GM18520 (cell line): ENCODE data around the gene YTHDF2.
"Not testable (repeated sequence)": the region's sequence is repeated elsewhere in the genome, so short reads cannot be mapped to it uniquely, and the experiment has no call there.

Experiments
- ATAC-seq: cut with Tn5 transposase; IDR thresholded peaks from one replicate; pipeline ENCODE4 v1.9.1; 2021; ENCODE audit not compliant: unreplicated experiment

YTHDF2 gene

DNA sequence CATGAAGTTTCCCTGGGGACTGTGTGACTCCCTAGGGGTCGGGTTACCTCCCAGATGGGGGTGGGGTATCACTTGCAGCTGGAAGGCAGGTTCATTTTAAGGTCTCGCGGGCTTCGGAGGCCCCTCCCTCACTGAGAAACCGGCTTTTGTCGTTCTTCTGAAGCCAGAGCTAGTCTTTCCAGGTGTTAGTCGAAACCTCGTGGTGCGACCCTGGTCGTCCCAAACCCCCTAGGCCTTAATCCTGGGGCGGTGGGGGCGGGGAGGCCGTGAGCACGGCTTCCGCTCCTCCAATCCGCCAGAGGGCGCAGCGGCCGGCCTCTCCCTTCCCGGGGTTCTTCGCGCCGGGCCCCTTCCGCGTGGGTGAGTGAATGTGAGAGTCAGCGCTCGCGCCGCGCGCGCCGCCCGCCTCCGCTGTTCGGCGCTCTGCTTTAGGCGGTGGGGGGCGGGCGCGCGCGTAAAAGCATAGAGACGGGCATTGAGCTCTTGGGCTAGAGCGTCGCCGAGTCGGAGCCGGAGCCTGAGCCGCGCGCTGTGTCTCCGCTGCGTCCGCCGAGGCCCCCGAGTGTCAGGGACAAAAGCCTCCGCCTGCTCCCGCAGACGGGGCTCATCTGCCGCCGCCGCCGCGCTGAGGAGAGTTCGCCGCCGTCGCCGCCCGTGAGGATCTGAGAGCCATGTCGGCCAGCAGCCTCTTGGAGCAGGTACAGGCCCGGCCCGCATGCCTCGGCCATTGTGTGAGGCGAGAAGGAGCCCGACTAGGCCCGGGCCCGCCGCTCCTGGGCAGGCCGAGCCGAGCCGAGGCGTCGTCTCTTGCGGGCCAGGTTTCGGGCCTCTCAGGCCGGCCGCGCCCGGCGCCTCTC, at the start of gene YTHDF2:
Gene YTHDF2, plus strand, starts transcription at position 491 of the 857 bp plus-strand sequence. Its CDS starts 181 bp downstream, at position 672.
- peak; percentile 90 for ATAC-seq

DNA sequence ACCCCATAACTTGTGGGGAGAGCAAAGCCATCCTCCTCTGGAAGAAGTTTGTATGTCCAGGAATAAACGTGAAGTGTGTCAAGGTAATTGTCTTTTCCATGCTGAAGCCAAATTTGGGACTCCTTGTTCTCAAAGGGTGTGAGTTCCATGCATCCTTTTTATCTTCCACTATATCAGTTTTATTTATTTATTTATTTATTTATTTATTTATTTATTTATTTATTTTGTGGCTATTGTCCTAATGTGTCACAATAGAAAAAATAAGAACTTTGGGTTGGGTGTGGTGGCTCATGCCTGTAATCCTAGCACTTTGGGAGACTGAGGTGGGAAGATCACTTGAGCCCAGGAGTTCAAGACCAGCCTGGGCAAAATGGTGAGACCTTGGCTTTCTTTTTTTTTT, 45.1 kb upstream of the YTHDF2 start:
- ATAC-seq = not testable (repeated sequence)

DNA sequence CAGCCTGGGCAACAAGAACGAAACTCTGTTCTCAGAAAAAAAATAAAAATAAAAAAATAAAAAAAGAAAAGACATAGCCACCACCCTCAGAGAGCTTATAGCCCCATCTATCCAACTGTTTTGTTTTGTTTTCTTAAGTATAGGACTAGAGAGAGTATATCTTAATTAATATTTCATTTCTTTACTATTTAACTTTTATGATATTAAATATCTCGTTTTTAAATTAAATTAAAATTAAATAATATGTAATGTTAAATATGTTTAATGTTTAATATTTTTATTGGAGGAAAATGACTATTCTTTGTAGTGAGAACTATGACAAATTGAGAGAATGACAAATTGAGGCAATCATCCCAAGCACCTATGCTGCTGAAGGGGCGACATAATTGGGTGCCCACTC, 33.1 kb upstream of the YTHDF2 start:
- no peak for ATAC-seq

DNA sequence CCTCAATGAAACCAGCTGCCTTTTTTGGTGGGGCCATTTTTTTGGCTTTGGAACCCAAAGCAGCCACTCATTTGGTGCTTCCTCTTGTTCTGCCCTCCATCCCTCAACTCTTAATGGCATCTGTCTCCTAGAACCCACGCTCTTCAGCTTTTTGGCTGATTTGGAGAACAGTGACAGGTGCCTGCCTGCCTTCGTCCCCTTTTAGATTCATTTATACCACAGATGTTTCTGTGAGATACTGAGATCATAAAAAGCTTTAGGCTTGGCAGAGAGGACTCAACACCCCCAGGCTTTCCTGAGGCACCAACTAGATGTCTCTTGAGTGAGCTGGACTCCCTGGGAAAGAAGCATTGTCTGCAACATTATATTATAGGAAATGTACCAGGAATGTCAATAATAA, 20.4 kb upstream of the YTHDF2 start:
- no peak for ATAC-seq

DNA sequence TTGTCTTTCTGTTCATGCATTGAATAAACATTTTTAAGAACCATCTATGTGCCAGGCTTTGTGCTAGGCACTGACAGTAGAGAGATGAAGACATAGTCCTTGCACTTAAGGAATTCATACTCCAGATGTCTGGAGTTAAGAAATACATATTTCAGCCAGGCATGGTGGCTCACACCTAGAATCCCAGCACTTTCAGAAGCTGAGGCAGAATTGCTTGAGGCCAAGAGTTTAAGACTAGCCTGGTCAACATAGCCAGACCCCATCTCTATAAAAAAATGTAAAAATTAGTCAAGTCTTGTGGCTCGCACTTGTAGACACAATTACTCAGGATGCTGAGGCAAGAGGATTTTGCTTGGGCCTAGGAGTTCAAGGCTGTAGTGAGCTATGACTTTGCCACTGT, 18.6 kb upstream of the YTHDF2 start:
- ATAC-seq = no peak

DNA sequence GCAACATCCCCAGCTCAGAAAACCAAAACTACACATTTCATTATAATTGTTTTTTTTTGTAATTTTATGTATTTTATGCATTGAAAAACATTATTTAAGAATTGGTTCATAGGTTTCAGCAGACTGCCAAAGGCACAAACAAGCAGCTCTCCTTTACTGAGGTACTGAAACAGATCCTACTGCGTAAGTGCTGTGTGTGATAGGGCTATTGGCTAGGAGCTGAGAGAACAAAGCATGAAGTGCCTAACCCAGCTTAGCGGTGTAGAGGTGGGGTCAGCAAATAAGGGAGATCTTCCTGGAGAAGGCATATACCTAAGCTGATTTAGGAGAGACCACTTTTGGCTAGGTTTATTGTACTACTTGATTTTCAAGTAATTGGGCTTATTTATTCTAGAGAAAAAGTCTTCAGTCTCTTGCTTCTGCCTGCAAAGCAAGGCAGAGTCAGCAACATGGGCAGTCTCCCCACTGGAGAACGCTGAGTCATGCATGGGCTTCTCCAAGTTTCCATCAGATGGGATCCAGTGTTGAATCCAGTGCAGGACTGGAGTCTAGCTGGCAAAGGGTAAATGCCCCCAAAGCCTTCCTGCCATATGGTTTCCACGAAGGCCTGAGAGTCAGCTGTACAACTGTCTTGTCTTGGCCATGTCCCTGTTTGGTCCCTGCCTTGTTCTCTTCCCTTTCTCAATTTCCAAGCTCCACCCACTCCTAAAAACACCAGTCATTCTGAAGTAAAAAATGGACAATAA, 18.0 kb upstream of the YTHDF2 start:
- ATAC-seq = no peak

DNA sequence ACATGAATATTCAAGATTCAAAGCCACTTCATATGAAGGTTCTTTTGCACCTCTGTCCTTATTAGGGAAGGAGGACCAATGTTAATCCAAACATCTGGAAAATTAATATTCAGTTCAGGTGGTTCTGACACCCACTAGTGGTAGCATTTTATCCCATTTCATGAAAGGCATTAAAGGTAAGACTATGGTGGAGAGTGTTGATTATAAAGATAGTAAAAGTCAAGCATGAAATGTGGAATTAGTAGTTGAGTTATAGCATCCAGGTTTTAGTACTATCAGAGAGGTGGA, 17.5 kb upstream of the YTHDF2 start:
- no peak for ATAC-seq

DNA sequence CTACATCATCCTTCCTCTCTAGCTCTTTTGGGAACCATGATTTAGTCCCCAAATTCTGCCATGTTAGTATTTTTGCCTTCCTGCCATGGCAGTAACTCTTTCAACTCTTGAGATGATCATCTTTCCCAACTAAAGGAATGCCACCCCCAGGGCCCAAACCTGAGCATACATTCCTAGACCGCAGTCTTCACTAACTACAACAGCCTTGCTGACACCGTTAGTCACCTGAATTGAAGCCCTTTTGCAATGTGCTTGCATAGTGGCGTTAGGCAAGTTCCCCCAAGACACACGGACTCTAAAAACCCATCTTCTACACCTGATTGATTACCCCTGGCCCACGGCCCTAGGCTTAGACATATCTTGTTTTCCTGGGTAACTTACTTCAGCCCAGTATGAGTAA, 16.4 kb upstream of the YTHDF2 start:
- ATAC-seq = no peak

DNA sequence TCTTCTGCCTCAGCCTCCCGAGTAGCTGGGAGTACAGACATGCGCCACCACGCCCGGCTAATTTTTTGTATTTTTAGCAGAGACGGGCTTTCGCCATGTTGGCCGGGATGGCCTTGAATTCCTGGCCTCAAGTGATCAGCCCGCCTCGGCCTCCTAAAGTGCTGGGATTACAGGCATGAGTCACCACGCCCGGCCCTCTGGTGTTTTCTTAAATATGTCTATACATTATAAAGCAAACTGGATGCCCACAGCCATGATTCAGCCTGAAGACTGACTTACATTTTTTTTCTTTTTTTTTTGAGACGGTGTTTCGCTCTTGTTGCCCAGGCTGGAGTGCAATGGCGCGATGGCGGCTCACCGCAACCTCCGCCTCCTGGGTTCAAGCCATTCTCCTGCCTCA, 14.8 kb upstream of the YTHDF2 start:
- ATAC-seq = not testable (repeated sequence)

DNA sequence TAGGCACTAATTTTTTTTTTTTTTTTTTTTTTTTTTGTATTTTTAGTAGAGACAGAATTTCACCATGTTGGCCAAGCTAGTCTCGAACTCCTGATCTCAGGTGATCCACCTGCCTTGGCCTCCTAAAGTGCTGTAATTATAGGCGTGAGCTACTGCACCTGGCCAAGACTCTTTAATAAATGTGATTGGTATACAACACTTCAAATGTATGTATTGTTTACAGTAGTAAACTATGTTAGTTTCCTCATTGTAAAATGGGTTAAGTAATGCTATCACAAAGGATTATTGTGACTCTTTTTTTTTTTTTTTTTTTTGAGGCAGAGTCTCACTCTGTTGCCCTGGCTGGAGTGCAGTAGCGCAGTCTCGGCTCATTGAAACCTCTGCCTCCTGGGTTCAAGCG, 11.4 kb upstream of the YTHDF2 start:
- not testable (repeated sequence) for ATAC-seq

DNA sequence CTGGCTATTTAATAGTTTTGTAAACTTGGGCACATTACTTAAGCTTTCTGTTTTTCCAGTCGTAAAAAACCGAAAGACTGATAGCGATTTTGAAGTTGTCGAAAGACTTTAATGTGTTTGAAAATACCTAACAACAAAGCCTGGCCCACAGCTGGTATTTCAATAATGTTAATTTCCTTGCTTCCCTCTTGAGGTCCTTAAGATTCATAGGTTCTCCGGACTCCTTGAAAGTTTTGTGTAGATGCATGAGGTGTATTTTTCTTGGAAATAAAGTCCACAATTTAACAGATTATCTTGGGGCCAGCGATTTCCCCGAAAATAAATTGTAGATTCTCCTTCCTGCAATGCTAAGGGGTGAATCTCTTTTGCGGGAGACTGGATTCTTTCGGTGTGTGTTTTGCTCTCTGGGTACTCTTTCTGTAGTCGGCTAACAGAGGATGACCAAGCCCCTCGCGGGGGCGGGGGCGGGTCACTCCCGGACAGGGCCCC, 735 bp upstream of the YTHDF2 start:
- no peak for ATAC-seq

DNA sequence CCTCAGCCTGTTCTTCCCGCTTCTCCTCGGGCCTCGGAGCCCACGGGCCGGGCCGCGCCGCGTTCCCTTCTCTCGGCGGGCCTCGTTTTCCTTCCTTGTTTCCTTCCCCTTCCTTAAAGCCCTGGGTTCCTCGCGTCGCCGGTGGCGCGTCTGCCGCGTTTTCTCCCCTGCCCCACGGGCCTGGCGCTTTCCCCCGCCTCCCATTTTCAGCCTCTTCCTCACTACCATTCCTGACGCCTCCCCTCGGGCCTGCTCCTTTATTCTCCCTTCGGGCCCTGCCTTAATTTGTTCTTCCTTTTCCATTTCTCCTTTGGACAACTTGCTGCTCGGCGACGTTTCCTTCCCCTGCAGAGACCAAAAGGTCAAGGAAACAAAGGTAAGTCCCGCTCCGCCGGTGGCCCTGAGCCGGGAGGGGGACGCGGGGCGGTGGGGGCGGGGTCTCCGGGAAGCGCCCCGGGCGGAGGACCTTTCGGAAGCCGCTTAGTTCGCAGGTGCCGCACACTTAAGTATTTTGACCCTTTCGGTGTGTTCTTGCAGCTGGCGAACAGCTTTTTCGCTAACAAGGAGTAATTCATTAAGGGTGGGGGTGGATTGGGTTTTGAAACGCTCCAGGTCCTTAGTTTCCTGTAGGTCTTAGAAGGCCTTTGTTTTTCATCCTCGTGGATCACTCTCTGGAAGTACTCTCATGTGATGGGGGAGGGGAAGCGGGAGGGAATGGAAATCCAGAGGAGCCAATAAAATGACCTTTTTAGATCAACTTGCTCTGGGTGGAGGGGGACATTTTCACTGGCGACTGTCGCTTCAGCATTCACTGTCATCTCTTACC, 780 bp downstream of the YTHDF2 start:
- no peak for ATAC-seq

DNA sequence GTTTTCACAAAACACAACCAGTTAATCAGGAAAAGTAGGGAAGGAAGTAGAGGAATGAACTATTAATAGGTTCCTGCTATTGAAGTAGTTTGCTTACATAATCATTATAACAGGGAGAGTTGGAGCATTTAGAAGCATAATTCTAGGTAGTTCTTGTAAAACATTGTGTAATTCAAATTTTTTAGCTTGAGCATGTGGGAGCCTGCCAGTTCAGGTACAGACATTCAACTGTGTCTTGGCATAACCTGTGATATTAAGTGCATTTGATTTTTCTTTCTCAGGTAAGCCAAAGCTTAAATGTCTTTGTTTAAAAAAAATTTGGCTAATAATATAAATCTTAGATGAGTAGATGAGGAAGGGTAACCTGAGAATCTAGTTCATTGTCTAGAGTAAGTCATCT, 3.4 kb downstream of the YTHDF2 start:
- ATAC-seq = no peak

DNA sequence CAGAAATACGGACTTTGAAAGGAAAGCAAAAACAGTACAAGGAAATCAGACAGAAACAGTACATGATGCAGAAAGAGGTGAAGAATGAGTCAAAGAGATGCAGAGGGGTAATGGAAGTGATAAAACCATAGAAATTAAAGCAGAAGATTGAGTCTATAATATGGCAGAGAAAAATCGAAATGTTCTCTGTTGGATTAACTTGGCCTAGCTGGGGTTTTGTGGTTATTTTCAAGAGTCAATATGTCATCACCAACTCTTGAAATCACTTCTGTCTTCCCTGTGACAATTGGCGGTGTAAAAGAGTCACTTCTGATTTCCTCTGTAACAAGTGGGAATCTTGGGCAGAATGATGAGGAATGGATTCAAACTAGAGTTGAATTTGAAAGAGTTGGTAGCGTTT, 7.4 kb downstream of the YTHDF2 start:
- no peak for ATAC-seq

DNA sequence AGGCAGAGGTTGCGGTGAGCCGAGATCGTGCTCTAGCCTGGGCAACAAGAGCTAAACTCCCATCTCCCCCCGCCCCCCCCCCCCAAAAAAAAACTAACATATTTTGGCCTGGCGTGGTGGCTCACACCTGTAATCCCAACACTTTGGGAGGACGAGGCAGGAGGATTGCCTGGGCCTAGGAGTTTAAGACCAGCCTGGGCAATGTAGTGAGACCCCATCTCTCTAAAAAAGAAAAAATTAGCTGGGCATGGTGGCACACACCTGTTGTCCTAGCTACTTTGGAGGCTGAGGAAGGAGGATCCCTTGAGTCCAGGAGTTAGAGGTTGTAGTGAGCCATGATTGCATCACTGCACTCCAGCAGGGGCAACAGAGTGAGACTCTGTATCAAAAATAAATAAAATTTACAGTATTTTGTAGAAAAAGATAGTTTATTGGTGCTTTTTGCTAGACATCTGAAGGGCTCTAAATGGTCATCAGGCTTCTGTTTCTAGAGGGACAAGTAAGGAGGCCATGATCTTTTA, 9.0 kb downstream of the YTHDF2 start:
- ATAC-seq = no peak

DNA sequence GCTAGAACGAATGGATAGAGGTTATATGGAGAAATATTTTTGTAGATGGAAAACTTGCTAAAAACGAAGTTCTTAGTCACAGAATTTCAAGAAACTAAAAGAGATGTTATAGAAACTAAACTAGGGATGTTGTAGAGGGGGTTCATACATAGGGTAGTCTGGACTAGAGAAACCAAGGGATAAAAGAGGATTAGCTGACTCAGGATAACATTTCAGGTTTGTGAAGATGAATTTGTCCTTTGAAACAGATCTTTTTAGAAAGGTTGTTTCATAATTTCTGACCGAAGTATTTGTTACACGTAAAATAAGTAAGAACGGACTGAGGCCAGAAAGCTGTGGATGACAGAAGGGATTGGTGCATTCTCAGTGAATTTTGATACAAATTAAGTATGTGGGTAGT, 13.6 kb downstream of the YTHDF2 start:
- no peak for ATAC-seq

DNA sequence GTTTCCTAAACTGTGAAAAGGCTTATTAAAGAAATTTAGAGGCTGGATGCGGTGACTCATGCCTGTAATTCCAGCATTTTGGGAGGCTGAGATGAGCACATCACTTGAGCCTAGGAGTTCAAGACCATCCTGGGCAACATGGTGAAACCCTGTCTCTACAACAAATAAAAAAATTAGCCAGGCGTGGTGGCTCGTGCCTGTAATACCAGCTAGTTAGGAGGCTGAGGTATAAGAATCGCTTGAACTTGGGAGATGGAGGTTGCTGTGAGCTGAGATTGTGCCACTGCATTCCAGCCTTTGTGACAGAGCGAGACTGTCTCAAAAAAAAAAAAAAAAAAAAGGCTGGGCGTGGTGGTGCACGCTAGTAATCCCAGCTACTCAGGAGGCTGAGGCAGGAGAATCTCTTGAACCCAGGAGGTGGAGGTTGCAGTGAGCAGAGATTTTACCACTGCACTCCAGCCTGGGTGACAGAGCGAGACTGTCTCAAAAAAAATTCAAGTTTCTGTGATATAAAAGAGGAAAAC, 14.1 kb downstream of the YTHDF2 start:
- not testable (repeated sequence) for ATAC-seq

DNA sequence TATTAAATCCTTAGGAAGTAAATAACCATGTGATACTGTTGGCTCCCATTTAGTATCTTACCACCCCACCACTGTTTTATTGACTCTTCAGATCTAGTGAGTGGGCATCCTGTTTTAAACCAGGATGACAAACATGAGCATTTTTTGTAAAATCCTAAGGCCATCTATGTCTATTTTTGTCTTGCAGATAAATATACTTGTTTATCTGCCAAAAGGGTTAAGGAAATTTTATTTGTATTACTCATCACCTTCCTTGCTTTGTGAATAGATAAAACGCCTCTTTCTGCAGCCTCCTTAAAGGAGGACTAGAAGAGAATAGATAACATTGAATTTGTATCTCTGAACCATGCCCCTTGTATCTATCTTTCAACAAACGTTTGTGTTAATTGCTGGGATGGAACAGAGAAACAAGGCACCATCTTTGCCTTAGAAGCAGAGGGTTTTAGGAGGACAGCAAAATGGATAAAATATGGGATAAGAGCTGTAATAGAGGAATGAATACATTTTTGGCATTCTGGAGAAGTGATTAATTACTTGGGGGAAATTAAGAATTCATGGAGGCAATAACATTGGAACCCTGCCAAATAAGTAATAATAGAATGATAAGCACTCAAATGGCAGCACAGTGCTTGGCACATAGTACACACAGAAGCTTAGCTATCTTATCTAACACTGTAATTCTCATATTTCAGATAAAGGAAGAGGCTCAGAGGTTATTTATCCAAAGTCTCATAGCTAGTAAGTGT, 14.7 kb downstream of the YTHDF2 start:
- ATAC-seq = no peak

DNA sequence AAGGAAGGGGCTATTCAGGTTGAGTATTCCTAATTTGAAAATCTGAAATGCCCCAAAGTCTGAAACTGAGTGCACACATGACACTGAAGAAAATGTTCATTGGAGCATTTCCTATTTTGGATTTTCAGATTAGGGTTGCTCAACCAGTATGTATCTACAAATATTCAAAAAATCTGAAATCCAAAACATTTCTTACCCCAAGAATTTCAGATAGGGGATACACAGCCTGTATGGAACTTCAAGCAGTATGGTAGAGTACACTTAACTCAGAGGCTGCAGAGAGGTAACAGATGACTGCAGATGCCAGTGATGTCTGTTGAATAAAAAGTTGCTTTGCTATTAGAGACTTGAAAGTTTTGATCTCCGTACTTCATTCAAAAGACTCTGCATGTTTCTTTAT, 19.0 kb downstream of the YTHDF2 start:
- no peak for ATAC-seq

DNA sequence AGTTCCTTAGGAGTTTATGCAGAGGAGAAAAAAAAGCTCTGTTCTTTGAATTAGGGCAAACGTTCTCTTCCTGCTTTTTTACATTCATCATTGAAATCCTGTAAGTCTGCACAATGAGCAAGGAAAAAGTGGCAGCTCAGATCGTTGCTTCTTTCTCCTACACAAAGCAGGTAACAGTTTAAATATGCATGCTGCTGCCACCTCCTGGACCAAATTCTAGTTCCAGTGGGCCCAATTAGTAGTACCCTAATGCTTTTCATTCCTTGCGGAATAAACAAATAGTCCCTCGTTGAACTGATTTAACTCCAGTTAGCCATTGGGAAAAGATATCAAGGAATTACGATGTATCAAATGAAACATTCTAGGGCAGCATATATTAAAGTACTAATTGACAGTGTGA, 20.1 kb downstream of the YTHDF2 start:
- ATAC-seq = no peak
